Measurements from ENCODE around the gene ITPK1.

Gene ITPK1

GRCh38 chr14:92927349-92928257 lies 188.1 kb downstream of the ITPK1 start:
- FAIRE-seq, result no peak
- no peak for DNase-seq (ENCODE audit: insufficient read length)

GRCh38 chr14:92926931-92927330 lies 188.8 kb downstream of the ITPK1 start:
- FAIRE-seq (no peak), DNase-seq (ENCODE audit: insufficient read length) (no peak)
- TF ChIP-seq POLR2A (IDR thresholded peaks at IDR 0.05; ENCODE audit: low read depth, low read length) (no peak), POLR2AphosphoS5 (IDR thresholded peaks at IDR 0.05; ENCODE audit: low read depth, low read length) (no peak), TAF1 (IDR thresholded peaks at IDR 0.05; ENCODE audit: borderline replicate concordance, low read depth, low read length) (no peak)

More at GRCh38 chr14:92927349-92928257, 188.1 kb downstream of the ITPK1 start:
- TF ChIP-seq POLR2AphosphoS5 (IDR thresholded peaks at IDR 0.05; ENCODE audit: low read depth, low read length), result no peak
- no peak for TF ChIP-seq POLR2A (IDR thresholded peaks at IDR 0.05; ENCODE audit: low read depth, low read length)
- TF ChIP-seq TAF1 (IDR thresholded peaks at IDR 0.05; ENCODE audit: borderline replicate concordance, low read depth, low read length), result no peak

- no peak for TF ChIP-seq TAF1 (IDR thresholded peaks at IDR 0.05; ENCODE audit: borderline replicate concordance, low read depth, low read length)
- TF ChIP-seq POLR2AphosphoS5 (IDR thresholded peaks at IDR 0.05; ENCODE audit: low read depth, low read length), result no peak
- no peak for TF ChIP-seq POLR2A (IDR thresholded peaks at IDR 0.05; ENCODE audit: low read depth, low read length)
- DNase-seq (ENCODE audit: insufficient read length) (no peak), FAIRE-seq (no peak)
Measured at GRCh38 chr14:92926180-92926845, 189.4 kb downstream of the ITPK1 start.

DNA sequence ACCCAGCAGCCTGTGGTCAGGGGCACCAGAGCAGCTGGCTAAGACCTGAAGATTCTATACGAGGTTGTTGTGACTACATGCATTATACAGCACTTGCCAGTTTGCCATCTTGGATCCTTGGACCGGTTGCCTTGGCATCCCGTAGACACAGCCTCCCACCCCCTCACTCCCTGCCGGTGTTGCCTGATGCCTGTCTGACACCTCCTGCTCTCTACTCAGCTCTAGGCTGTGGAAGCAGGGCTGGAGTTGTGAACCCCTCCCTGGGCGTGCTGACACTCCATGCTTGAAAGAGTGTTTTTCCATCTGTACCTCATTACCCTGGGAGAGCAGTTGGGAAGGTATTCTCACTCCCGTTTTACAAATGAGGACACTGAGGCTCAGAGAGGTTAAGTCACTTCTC lies 190.3 kb downstream of the ITPK1 start:
- TF ChIP-seq TAF1 (IDR thresholded peaks at IDR 0.05; ENCODE audit: borderline replicate concordance, low read depth, low read length) (no peak), POLR2A (IDR thresholded peaks at IDR 0.05; ENCODE audit: low read depth, low read length) (no peak)
- no peak for DNase-seq (ENCODE audit: insufficient read length)
- FAIRE-seq, result no peak

DNA sequence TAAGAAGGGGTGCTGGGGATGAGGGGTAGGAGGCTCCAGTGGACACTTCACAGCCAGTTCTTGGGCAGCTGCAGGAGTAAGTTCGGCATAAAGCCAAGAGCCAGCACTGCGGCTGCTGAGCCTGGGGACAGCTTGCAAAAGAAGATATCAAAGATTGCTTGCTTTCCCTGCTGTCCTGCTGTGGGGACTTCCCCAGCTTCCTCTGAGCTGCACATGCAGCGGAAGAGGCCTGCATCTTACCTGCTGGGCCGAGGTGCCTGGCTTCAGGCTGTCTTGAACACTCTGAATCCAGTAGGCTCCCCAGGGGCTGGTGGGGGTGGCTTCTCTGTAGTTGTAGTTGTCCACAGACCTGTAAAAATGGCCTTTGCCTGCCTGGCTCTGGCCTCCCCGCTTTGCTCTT lies 191.5 kb downstream of the ITPK1 start:
- DNase-seq (ENCODE audit: insufficient read length), result no peak
- FAIRE-seq, result no peak
- TF ChIP-seq TAF1 (IDR thresholded peaks at IDR 0.05; ENCODE audit: borderline replicate concordance, low read depth, low read length) (no peak), POLR2A (IDR thresholded peaks at IDR 0.05; ENCODE audit: low read depth, low read length) (no peak), POLR2AphosphoS5 (IDR thresholded peaks at IDR 0.05; ENCODE audit: low read depth, low read length) (no peak)

DNA sequence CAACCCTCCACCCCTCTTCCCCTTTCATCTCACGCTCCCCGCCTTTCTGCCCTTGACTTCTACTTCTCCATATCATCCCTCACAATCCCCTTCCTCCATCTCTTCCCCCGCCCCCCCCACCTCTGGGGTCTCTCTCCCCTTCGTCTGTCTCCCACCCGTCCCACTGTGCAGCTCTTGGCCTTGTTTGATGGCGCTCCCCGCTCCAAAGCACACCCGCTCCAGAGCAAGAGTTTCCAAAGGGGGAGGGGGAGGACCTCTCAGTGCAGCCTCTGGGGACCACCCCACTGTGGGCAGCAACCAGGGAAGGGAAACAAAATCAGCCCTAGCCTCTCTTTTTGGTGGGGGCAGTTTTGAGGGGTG lies 192.0 kb downstream of the ITPK1 start:
- no peak for TF ChIP-seq TAF1 (IDR thresholded peaks at IDR 0.05; ENCODE audit: borderline replicate concordance, low read depth, low read length)
- TF ChIP-seq POLR2A (IDR thresholded peaks at IDR 0.05; ENCODE audit: low read depth, low read length), result no peak
- no peak for TF ChIP-seq POLR2AphosphoS5 (IDR thresholded peaks at IDR 0.05; ENCODE audit: low read depth, low read length)
- FAIRE-seq (no peak), DNase-seq (ENCODE audit: insufficient read length) (no peak)

- FAIRE-seq, result no peak
- DNase-seq (ENCODE audit: insufficient read length), result peak; percentile 55
- no peak for TF ChIP-seq TAF1 (IDR thresholded peaks at IDR 0.05; ENCODE audit: borderline replicate concordance, low read depth, low read length)
- TF ChIP-seq POLR2A (IDR thresholded peaks at IDR 0.05; ENCODE audit: low read depth, low read length), result no peak
- TF ChIP-seq POLR2AphosphoS5 (IDR thresholded peaks at IDR 0.05; ENCODE audit: low read depth, low read length), result no peak
Measured at GRCh38 chr14:92922883-92923743, 192.6 kb downstream of the ITPK1 start, which contains the start of gene CHGA. Gene CHGA, plus strand, starts transcription at chr14:92923150. Its CDS starts 210 bp downstream, at chr14:92923360.

GRCh38 chr14:92922155-92922735 lies 193.5 kb downstream of the ITPK1 start:
- TF ChIP-seq TAF1 (IDR thresholded peaks at IDR 0.05; ENCODE audit: borderline replicate concordance, low read depth, low read length), result no peak
- DNase-seq (ENCODE audit: insufficient read length), result no peak
- FAIRE-seq, result no peak

- DNase-seq (ENCODE audit: insufficient read length), result no peak
- no peak for TF ChIP-seq TAF1 (IDR thresholded peaks at IDR 0.05; ENCODE audit: borderline replicate concordance, low read depth, low read length)
- TF ChIP-seq POLR2A (IDR thresholded peaks at IDR 0.05; ENCODE audit: low read depth, low read length), result no peak
- TF ChIP-seq POLR2AphosphoS5 (IDR thresholded peaks at IDR 0.05; ENCODE audit: low read depth, low read length), result no peak
- FAIRE-seq, result no peak
Measured at GRCh38 chr14:92920001-92920400, 195.7 kb downstream of the ITPK1 start.

GRCh38 chr14:92917956-92918355 lies 197.8 kb downstream of the ITPK1 start:
- FAIRE-seq (no peak), DNase-seq (ENCODE audit: insufficient read length) (no peak)
- no peak for TF ChIP-seq POLR2A (IDR thresholded peaks at IDR 0.05; ENCODE audit: low read depth, low read length)
- no peak for TF ChIP-seq TAF1 (IDR thresholded peaks at IDR 0.05; ENCODE audit: borderline replicate concordance, low read depth, low read length)
- no peak for TF ChIP-seq POLR2AphosphoS5 (IDR thresholded peaks at IDR 0.05; ENCODE audit: low read depth, low read length)

All from GM12892 (cell line).